ENCODE data around the gene SH3PXD2A. TPM values are rescaled to one million over a fixed set of nuclear protein-coding genes. Genes with fewer than 3 reads are reported as not detected.

SH3PXD2A gene
- total and polyA plus RNA-seq, 9 of the 15 experiments (the other 6 are each of a cell fraction or from before 2014, with no cell fraction given) = 0.41 to 9.3 (median 2.5) TPM

- TF ChIP-seq ZNF696 (CRISPR knock-in tag; conservative IDR thresholded peaks at IDR 0.05) = no peak
- peak; percentile 30; the same call in 1 of the 2 replicates for TF ChIP-seq NFE2 (IDR thresholded peaks at IDR 0.05; ENCODE audit: low read depth)
- TF ChIP-seq TRIM24 (IDR thresholded peaks at IDR 0.05) = peak; percentile 95 to 96
- no peak for TF ChIP-seq PREB (CRISPR knock-in tag; IDR thresholded peaks at IDR 0.05)
- no peak for TF ChIP-seq ZNF239 (CRISPR knock-in tag; IDR thresholded peaks at IDR 0.05)
- no peak for TF ChIP-seq ZNF165 (CRISPR knock-in tag; IDR thresholded peaks at IDR 0.05; ENCODE audit: borderline replicate concordance)
- TF ChIP-seq NBN (IDR thresholded peaks at IDR 0.05; ENCODE audit: low read depth) = no peak
- 0 out of 2 replicates have a peak, but pooled peaks have one; percentile 32 for TF ChIP-seq CBX1 (IDR thresholded peaks at IDR 0.05; ENCODE audit: low read depth)
- TF ChIP-seq ZBTB40 (IDR thresholded peaks at IDR 0.05) = no peak
- TF ChIP-seq ZBTB40 (CRISPR knock-in tag; IDR thresholded peaks at IDR 0.05) = no peak
- TF ChIP-seq RUNX1 (IDR thresholded peaks at IDR 0.05; ENCODE audit: low read depth) = peak; percentile 93
- TF ChIP-seq ZBTB11 (CRISPR knock-in tag; IDR thresholded peaks at IDR 0.05) = peak in 1 of 3 experiments; percentile 81; a peak in 2 of 6 replicates
- no peak for TF ChIP-seq COPS2 (conservative IDR thresholded peaks at IDR 0.05)
- TF ChIP-seq TEAD1 (CRISPR knock-in tag; IDR thresholded peaks at IDR 0.05) = peak in 1 of 2 experiments; percentile 60; a peak in 1 of 4 replicates
Observed at GRCh38 chr10:103618575-103619423, 236.6 kb downstream of the SH3PXD2A start (continued).

Data from K562 (cell line).